Stimulated activated CD8-positive, alpha-beta memory T cell treated with anti-CD3 and anti-CD28 coated beads, Interleukin-15, amount 100 ng/mL, for 4 hours (primary cell): ENCODE measurements around the gene GLG1.

Experiments
- DNase-seq, 2 donors: peaks; one replicate each; pipeline ENCODE4 v3.0.0-alpha.2; 2020; ENCODE audit warnings: low read depth in 2 of 2

Gene GLG1

DNA sequence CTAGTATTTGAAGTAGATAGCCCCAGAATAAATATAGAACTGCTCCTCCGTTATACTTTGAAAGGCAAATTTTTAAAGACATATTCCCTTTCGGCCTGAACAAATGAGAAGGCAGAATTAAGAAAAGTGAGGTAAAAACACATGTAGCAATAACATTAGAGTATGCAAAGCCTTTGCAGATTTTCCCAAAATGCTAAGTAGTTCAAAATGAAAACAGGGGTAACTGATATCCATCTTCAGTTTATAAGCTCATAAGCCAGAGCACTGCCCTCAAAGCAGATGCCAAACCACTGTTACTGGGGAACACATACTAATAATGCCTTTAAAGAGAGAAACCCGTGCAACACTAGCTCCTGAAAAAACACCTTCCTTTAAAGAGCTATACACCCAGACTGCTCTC is 134.4 kb downstream of the GLG1 start:
- DNase-seq: no peak

DNA sequence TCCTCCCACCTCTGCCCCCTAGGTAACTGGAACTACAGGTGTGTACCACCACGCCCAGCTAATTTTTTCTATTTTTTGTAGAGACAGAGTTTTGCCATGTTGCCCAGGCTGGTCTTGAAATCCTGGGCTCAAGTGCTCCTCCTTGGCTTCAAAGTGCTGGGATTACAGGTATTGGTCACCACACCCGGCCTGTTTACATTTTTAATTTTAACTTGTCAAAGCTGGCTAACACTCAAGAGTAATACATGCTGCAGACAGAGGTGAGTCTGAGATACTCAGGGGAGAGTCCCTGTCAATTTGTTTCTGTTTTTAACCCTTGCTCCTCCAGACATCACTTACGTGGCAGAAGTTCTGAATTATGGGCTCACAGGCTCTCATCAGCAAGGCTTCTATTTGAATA is 134.9 kb downstream of the GLG1 start:
- no peak for DNase-seq

DNA sequence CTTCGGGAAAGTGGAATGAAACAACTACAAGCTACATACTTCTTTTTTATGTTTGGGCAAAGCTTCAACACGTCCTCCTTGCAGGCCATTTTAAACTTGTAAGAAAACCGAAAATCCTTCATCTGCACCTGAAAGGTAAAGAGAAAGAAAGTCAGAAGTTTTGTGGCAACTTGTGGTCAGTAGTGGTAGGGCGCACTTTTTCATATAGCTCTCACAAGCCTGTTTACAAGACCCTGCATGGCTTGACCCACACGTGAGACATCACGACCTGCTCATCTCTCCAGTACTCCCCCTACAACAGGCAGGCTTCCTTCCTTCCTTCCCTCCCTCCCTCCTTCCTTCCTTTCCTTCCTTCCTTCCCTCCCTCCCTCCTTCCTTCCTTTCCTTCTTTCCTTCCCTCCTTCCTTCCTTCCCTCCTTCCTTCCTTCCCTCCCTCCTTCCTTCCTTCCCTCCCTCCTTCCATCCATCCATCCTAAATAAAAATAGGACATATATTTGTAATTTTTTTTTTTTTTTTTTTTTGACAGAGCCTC is 136.9 kb downstream of the GLG1 start:
- no peak for DNase-seq

DNA sequence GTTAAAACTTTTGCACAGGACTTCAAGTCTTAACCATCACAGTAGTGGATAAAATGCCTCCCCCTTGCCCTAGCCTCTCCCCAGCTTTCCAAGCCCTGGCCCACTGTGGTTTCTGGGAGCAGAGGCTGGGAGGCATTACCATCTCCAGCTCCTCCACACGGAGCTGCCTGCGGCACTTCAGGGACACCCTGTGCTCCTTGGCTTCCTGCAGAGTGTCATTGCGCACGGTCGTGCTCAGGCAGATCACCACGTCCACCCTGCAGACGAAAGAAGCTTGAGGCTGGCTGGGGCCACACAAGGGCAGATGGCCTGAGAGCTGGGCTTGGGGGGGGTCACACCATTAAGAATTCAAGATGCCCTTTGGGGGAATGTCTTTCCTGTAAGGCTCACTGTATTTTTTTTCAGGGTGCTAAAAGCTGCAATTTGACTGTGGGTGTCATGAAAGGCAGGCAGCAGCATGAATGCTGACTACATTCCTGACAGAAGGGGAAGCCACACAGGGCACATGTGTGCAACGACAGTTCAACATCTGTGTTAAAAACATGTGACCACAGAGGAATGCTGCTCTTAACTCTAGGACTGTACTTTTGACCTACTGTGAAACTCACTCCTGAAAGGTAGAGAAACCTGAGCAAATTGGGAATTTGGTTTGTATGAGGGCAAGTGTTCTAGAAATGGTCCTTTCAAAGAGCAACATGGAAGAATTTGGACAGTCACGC is 137.9 kb downstream of the GLG1 start:
- DNase-seq: no peak

DNA sequence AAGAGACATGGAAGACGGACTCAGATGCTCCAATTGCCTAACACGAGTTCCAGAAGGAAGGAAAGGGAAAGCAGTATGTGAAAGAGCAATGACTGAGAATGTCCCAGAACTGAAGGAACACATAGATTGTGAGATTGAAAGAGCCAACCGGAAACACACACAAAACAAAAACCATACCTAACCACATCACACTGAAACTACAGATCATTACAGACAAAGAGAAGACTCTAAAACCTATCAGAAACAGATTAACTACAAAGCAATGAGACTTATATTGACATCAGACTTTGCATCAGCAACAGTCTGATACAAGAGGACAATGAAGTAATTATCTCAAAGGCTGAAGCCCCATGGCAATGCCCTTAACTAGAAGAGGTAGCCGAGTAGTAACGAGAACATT is 140.0 kb downstream of the GLG1 start:
- no peak for DNase-seq

DNA sequence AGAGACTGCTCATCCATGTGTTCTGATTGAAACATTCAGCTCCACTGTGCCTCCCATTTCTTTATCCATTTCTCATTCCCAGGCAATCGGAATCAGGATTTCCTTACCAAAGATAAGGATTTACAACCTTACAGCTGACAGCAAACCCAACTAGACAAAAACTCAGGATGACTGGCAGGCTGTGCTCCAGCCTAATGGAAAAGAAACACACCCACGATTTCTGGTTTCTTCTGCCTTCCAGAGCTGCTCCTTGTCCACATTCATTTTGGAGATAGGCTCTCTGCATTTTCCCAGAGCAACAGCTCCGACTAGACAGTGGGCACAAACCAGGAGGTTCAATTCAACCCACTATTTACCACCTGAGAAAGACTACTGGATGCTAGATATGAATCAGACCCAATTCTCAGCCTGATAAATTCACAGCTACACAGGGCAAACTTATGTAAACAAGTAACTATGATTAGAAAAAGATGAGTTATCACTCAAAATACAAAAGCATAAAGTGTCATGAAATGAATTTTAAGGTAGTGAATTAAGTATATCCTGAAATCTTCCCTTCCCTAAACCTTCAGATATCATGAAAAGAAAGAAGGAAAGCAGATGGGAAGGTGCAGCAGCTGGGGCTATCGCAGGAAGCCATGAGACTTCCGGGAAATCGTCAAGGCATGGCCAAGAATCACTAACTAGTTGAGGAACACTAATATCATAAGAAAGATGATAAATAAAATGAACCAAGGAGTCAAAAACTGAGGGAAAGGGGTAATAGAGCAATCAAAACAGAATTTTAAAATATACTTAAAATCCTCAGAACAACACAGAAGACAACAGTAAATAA is 140.8 kb downstream of the GLG1 start:
- DNase-seq: no peak

DNA sequence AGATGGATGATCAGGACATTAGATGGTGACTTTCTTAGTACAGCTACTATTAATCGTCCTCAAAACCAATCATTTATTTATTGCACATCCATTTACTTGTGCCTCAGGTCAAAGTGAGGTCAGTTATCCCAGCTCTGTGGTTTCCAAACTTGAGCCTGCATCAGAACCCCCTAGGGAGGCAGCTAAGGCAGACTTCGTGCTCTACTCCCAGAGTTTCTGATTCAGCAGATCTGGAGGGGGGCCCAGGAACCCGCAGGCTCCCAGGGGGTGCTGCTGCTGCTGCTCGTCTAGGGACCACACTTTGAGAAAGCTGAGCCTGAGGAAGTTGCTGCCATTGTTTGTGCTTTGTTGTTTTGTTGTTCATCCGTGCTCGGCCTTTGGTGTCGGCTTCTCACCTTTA is 141.6 kb downstream of the GLG1 start:
- no peak for DNase-seq

DNA sequence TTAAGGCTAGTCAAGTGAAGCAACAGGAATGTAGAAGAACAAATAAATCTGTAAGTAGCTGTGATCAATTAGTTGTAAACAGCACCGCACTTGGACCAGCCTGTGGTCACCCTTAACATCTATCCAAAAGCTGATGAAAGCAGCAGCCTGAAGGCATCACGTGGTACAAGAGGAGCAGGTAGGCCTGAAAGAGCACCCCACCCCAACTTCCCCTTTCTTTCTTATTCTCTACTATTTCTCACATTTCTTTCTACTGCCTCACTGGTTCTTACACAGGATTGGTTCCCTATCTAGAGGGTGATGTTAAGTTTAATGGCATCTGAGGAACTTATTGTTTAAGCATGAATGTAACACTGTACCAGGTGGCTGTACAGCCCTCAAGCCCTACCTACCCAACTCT is 143.0 kb downstream of the GLG1 start:
- DNase-seq: no peak

DNA sequence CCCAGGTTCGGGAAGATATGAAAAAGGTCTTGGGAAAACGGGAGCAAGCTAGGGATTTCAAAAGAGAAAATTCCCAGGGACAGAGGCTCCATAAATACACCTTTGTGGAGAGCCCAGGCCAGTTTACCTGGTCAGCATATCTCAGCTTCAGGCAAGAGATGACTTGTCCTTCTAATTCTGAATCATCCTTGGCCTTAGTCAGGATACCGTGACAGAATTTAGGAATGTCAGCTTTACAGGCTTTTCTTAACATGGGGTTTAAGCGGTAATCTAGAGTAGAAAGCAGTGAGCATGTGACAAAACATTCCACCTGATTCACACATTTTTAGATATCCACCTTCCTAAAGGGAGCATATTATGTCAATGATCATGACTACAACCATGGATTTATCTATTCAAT is 144.6 kb downstream of the GLG1 start:
- no peak for DNase-seq

DNA sequence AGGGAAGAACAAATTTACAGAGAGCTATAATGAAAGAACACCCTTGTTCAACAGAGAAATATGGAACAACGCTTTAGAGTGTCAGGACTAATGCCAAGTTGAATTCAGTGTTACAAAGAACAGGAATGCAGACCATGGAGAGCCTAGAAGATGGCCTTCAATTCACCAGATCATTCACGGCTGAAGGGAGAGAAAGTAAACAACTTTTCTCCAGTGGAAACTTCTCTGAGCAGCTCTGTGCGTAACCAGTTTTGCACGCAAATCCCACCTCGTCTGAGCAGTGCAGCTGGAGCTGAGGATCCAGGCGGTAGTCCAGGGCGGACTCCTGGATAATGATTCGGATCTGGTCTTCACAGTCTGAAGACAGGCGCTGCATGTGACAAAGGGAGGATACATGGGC is 145.1 kb downstream of the GLG1 start:
- no peak for DNase-seq

DNA sequence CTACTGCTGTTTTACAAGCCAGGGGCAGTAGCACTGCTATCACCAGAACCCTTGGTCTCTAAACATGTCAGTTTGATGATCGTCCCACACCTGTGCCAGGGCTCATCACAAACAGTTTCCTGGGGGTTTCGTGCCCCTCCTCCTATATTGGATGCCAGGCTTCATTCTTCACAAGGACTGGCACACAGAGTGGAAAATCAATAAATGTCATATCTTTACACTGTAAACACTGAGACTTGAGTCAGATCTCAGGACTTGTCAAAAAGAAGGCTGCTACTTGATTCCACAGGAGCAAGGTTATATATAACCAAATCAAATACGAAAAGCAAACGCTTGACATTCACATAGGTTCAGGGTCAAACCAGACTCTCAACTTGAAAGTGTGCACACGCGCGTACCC is 146.4 kb downstream of the GLG1 start:
- DNase-seq: no peak

DNA sequence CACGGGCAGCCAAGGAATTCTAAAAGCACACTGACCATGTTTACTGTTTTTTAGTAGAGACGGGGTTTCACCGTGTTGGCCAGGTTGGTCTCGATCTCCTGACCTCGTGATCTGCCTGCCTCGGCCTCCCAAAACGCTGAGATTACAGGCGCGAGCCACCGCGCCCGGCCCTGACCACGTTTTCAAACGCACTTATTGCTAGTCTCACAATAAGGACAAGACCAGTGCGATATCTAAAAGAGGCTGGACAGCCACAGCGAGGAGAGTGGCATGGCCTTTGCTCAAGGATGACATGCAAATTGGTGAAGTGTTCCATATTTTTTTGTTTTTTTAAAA is 150.7 kb downstream of the GLG1 start:
- no peak for DNase-seq

DNA sequence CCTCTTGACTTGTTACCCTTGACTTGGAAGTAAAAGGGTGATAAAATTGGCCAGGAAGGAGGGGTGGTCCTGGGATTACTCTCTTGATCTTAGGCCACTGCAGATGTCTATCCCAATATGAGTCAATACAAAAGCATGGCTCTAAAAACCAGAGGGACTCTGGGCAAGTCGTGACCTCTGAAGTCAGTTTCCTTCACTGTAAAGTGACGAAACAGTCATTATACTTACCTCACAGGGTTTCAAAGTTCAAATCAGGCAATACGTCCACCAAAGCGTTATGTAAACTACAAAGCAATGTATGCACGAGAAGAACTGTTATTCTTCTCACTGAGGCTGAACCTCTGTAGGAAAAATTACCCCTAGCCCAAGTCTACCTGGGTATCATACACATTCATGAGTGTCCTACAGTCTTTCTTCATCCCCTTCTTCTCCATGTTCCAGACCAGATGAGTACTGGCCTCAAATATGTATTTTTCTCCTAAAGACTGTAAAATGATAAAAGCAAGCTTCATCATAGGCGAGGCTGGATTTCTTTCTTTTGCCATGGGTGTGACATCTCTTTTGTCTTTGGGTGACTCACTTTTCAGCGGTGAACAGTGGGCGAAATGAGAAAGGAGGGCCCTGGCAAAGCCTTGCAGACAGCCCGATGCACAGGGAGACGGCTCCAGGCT is 151.2 kb downstream of the GLG1 start:
- no peak for DNase-seq

DNA sequence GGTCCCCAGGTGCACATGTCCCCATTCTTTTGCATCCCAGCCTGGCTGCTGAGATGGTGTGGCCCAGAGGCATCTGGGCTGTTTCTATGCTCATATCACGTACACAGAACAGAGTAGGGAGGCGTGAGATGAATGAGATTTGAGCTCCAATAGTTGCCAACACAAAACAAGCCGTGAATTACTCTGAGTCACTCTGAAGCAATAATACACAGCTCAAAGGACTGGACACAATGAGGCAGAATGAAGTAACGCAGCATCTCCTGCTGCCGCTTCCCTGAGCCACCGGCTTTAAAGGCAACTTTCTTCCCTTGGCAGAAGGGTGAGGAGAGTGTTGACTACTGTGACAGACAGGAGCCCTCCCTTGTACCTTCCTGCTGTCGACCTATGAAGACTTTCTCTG is 151.7 kb downstream of the GLG1 start:
- no peak for DNase-seq

DNA sequence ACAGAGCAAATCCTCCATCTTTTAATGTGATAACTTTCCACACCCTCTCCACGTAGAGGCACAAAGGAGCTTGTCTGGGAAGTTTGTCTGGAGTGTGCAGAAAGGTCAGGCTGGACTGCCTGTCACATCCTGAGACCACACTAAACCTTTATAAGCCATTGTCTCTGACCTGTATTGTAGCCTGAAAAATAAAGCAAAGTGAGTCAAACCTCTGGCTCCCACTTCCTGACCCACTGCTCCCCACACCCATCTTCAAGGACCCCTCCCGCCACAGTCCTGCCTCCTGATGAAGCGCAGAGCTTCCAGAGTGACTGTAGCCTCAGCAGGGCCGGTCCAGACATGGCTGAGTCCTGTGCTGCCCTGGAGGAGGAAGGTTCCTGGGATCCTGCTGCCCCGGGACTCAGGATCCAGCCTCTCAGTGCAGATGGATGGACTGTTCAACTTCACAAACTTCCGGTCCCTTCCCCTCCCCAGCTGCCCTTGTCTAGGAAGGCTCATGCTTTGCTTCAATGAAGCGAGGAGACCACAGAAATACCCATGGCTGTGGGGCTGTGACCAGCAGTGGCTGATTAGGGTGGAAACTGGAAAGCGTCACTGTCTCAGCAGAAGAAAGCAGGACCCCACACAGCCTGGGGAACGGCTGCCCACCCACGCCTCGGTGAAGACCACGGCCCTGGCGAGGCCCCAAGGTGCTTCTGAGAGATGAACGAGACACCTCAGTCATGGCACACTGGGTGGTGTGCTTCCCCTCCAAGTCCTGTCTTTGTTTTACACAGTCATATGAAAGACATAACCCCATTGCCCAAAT is 154.8 kb downstream of the GLG1 start:
- DNase-seq: no peak

DNA sequence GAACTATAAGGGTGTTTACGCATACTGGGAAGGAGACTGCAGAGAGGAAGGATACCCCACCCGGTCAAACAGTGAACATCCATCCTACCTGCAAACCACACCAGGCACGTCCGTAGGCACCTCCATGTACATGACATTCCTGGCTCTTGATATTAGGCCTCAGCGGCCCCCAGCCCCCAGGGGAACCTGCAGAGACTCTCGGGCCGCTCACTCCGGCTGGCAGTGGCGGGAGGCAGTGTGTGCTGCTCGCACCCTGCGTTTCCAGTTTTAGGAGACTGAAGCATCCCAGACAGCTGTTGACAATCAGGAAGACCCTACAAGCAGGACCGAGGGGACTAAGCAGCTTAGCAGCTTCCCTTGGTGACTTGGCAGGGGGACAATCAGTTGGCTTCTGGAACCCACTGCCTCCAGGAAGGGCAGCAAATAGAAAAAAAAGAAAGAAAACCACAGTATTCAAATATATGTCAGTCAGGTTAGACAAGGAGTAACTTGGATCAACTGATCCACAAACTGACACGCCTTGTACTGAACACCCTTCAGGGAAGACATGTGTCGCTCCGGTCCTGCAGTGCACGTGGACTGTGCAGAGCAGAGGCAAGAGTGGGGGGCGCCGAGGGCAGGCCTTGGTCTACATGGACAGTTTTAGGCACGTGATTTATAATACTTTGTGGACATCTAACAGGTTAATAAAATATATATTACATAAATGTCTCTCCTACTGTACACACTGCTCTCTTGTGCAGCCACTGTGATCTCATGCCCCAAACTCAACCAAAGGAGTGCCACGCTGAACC is 155.8 kb downstream of the GLG1 start:
- DNase-seq: no peak

DNA sequence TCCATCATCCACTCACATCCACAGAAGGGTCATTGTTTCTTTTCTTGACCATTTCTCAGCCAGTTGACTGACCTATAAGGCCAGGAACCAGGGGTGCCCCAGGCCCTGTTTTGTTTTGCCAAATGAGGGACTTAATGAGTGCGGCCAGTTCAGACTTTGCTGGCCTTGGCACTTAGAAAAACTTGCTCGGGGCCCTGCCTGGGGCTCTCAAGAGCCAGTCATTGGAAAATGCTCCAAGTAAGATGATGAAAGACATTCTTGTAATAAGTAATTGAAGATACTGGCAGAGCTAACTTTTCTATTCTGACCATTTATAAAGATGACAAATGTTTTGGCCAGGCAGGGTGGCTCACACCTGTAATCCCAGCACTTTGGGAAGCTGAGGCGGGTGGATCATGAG is 156.7 kb downstream of the GLG1 start:
- no peak for DNase-seq

DNA sequence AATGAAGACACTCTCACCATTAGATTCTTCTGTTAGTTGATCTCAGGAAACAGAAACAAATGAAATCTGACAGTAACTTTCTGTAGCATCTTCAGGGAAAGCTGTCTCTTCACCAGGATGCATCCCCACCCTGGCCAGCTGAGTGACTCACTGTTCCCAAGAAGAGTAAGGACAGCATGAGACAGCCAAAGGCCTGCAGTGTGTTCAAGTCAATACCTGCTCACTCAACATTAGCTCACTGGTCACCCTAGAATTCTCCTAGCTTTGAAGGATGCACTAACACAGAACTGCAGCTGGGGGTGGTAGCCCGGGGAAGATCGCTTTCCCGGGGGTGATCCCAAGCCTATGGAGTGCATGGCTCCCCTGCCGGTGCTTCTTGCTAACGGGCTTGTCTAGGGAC is 157.4 kb downstream of the GLG1 start:
- no peak for DNase-seq

DNA sequence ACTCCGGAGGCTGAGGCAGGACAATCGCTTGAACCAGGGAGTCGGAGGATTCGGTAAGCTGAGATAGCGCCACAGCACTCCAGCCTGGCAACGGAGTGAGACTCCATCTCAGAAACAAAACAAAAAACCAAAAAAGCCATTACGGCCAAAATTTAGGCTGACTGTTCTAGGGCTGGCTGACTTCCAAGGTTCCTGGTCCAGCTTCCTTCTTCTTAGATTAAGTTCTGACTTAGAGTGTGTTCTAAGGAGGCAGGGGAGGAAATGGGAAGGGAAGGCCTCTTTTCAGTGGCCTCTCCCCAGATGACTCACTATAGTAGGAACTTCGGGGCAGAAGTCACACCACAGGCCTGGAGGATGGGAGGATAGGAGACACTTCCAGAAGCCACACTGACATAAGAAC is 157.9 kb downstream of the GLG1 start:
- no peak for DNase-seq

DNA sequence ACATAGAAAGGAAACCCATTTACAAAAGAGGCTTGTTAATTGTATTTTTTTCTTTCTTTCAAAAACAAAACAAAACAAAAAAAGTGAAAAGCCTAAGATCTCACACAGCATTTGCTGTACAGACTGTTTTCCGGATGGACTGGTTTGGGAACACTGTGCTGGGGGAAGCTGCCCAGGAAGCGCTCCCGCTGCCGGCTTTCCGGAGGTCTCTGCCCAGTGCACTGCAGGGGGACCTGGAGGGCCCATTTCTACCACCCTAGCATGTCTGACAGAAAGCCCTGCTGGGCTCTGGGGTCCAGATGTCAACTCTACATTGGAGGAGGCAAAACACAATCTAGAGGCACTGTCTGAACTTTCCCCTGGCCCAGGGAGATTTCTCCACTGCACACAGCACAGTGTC is 159.3 kb downstream of the GLG1 start:
- no peak for DNase-seq

DNA sequence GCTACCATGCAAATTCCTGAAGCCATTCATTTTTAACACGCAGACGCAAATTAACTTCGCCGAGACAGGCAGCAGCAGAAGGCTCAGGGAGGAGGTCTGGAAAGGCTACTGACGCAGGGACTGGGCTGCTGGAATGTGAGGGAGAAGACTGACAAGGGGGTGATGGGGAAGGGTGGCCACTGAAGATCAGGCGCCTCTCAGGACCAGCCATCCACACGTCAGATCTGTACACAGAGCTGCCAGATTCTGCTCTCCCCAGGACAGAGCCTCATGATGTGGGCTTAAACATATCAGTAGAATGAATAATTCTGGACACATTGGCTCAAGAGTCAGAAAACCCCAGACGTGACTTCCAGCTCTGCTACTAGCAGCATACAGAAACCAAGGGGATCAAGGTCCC is 160.0 kb downstream of the GLG1 start:
- no peak for DNase-seq
